Measurements from ENCODE around the gene BRS3.

BRS3 gene

DNA sequence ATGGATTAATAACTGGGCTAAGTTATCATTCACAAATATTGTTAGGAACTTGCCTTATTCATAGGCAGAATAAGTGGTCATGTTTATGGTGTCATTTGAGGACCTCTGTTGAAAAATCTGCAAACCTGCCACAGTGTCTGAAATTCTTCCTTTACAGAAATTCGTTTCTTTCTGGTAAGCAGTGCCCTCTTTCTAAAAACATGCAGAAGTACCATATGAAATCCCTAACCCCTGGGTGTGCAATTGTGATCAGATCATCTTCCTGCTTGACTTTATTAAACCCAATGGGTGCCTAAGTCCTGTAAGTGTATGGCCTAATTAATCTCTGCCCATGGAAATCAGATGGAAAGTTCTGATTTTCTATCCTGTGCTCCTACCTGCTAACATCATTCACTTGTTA is 5.3 kb downstream of the BRS3 start:
- Histone ChIP-seq H3K9ac (ENCODE audit: low read depth, low read length) (no peak overlapping the region), H3K36me3 (ENCODE audit: control insufficient read depth, insufficient read depth, low read length) (no peaks in the 10 kb centered on the region), H3K27me3 (ENCODE audit: control insufficient read depth, insufficient read depth, low read length) (no peaks in the 10 kb centered on the region), H3K4me1 (ENCODE audit: control insufficient read depth, insufficient read depth, low read length) (no peaks in the 10 kb centered on the region), H3K4me3 (ENCODE audit: low read depth, low read length) (no peak overlapping the region), H3K9me3 (ENCODE audit: control insufficient read depth, insufficient read depth, low read length) (no peaks in the 10 kb centered on the region), H3K27ac (ENCODE audit: low read depth, low read length) (no peak overlapping the region)

DNA sequence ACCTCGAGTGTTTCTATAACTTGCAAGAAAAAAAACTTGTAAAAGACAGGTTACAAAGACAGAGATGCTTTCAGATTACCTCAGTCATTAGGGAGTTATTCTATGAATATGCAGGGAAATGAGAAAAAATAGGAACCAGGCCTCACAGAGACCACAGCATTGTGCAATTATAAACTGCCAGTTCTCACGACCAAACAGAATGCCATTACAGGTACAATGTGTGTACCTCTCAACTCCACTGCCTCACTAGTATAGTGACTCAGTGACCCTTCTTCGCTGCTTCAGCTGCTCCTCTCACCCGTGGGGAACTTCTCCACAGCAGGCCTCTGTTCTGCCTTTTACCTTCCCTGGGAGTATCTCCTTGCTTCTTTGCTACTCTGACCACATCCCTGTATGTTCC is 7.3 kb downstream of the BRS3 start:
- Histone ChIP-seq H3K4me1 (ENCODE audit: control insufficient read depth, insufficient read depth, low read length) (no peaks in the 10 kb centered on the region), H3K9ac (ENCODE audit: low read depth, low read length) (no peak overlapping the region), H3K9me3 (ENCODE audit: control insufficient read depth, insufficient read depth, low read length) (no peaks in the 10 kb centered on the region), H3K27ac (ENCODE audit: low read depth, low read length) (no peak overlapping the region), H3K36me3 (ENCODE audit: control insufficient read depth, insufficient read depth, low read length) (peaks cover 7% of the 10 kb centered on the region), H3K4me3 (ENCODE audit: low read depth, low read length) (no peak overlapping the region), H3K27me3 (ENCODE audit: control insufficient read depth, insufficient read depth, low read length) (no peaks in the 10 kb centered on the region)

DNA sequence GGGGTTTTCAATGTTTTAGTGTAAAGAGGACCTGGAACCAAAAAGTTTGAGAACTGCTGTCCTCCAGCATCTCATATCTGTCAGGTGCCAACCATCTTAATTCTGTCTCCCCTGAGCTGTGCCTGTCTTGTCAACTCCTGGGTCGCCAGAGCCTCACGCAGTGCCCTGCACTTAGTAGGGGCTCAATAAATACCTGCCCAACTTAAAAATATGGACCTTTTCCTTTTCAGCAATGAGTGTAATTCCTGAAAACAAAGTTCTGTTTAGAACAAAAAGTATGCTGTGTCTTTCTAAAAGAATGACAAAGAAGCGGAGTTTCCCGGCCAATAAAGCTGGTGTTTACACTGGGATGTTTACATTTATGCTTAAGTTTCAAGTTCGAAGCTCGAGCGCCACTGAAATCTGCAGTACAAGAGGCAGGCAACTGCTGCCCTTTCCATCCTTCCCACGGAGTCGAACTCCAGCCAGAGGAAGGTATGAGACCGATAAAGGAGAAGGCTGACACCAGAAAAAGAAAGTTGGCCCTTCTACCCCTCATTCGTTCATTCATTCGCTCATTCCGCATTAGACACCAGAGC is 8.5 kb downstream of the BRS3 start:
- Histone ChIP-seq H3K9ac (ENCODE audit: low read depth, low read length) (peak overlapping the region; percentile 69), H3K36me3 (ENCODE audit: control insufficient read depth, insufficient read depth, low read length) (peaks cover 19% of the 10 kb centered on the region), H3K27me3 (ENCODE audit: control insufficient read depth, insufficient read depth, low read length) (no peaks in the 10 kb centered on the region), H3K4me3 (ENCODE audit: low read depth, low read length) (peak overlapping the region; percentile 80), H3K9me3 (ENCODE audit: control insufficient read depth, insufficient read depth, low read length) (no peaks in the 10 kb centered on the region), H3K27ac (ENCODE audit: low read depth, low read length) (peak overlapping the region; percentile 96), H3K4me1 (ENCODE audit: control insufficient read depth, insufficient read depth, low read length) (no peaks in the 10 kb centered on the region)

DNA sequence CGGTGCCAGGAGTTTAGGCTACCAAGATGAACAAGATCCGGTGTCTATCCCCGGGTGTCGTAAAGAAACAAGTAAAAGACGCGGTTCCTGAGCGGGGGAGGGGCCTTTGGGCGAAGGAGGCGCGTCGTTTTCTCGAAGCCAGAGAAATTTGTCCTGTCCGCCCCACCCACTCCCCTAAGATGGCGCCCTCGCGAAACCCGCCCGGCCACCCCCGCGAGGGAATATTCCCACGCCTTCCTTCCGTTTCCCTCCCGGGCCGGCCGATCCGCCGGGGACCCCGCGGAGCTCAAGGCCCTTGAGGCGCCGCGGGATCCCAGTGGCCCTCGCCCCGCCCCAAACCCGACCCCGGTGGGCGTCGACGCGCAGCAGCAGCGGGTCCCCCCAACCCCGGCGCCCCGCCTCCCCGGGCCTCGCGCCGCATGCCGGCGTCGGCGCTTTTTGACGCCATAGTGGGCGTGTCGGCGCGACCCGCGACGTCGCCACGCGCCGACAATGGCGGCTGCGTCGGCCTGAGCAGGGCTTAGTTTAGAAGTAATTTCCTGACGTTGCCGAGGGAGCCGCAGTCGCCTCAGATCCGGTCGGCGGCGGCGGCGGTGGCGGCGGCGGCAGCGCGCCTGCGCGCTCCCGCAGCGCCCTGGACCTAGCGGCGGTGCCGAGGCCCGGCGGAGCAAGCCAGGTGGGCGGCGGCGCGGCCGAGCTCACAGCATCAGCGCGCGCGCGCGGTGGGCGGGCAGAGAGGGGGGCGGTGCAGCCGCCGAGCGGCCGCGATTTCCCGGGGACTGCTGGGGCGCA is 9.2 kb downstream of the BRS3 start:
- H3K9me3 ChIP-seq (ENCODE audit: control insufficient read depth, insufficient read depth, low read length): no peaks in the 10 kb centered on the region
- no peaks in the 10 kb centered on the region for H3K27me3 ChIP-seq (ENCODE audit: control insufficient read depth, insufficient read depth, low read length)
- H3K4me1 ChIP-seq (ENCODE audit: control insufficient read depth, insufficient read depth, low read length): no peaks in the 10 kb centered on the region
- H3K9ac ChIP-seq (ENCODE audit: low read depth, low read length): peak overlapping the region; percentile 83
- peaks cover 25% of the 10 kb centered on the region for H3K36me3 ChIP-seq (ENCODE audit: control insufficient read depth, insufficient read depth, low read length)
- H3K4me3 ChIP-seq (ENCODE audit: low read depth, low read length): peak overlapping the region; percentile 80
- H3K27ac ChIP-seq (ENCODE audit: low read depth, low read length): peak overlapping the region; percentile 96

DNA sequence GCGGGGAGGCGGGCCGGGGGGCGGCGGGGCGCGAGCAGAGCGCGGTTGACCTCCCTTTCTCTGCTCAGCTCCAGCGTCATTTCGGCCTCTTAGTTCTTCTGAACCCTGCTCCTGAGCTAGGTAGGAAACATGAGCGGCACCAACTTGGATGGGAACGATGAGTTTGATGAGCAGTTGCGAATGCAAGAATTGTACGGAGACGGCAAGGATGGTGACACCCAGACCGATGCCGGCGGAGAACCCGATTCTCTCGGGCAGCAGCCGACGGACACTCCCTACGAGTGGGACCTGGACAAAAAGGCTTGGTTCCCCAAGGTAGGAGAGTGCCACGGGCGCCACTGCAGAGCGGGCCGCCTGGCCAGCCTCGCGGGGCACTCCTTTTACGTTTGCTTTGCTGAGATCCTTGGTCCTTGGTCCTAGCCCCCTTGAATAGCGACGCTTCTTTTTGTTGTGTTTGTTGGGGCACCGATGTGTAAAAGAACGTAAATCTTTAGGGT is 9.9 kb downstream of the BRS3 start, which contains the start of gene HTATSF1:
TSS of gene HTATSF1 (plus strand) at position 37 of the 497 bp plus-strand sequence. CDS start at position 130, 93 bp downstream.
- Histone ChIP-seq H3K27ac (ENCODE audit: low read depth, low read length) (peak within 1 kb of the TSS; percentile 96), H3K9me3 (ENCODE audit: control insufficient read depth, insufficient read depth, low read length) (no peaks in the 10 kb centered on the region), H3K4me3 (ENCODE audit: low read depth, low read length) (peak within 1 kb of the TSS; percentile 80), H3K4me1 (ENCODE audit: control insufficient read depth, insufficient read depth, low read length) (no peaks in the 10 kb centered on the region), H3K36me3 (ENCODE audit: control insufficient read depth, insufficient read depth, low read length) (peaks cover 31% of the 10 kb centered on the region), H3K27me3 (ENCODE audit: control insufficient read depth, insufficient read depth, low read length) (no peaks in the 10 kb centered on the region), H3K9ac (ENCODE audit: low read depth, low read length) (peak within 1 kb of the TSS; percentile 83)

DNA sequence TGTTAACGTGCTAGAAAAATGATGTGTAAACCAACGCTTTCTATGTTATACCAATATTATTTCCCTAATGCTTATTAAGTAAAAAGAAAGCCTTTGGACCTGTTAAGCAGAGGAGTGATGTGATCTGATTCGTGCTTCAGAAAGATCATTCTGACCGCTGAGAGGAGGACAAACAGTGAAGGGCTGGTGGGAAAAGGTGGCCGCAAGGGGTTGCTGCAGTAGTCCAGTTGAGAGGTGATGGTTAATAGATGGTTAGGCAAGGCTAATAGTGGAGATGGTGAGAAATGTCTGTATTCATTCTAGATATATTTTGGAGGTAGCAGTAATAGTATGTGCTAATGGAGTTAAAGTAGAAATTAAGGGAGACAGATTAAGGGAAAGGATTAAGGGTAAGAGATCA is 31.3 kb downstream of the BRS3 start:
- no peaks in the 10 kb centered on the region for H3K4me1 ChIP-seq (ENCODE audit: control insufficient read depth, insufficient read depth, low read length)
- no peak overlapping the region for H3K27ac ChIP-seq (ENCODE audit: low read depth, low read length)
- H3K36me3 ChIP-seq (ENCODE audit: control insufficient read depth, insufficient read depth, low read length): no peaks in the 10 kb centered on the region
- H3K9me3 ChIP-seq (ENCODE audit: control insufficient read depth, insufficient read depth, low read length): no peaks in the 10 kb centered on the region
- no peak overlapping the region for H3K9ac ChIP-seq (ENCODE audit: low read depth, low read length)
- H3K27me3 ChIP-seq (ENCODE audit: control insufficient read depth, insufficient read depth, low read length): no peaks in the 10 kb centered on the region
- no peak overlapping the region for H3K4me3 ChIP-seq (ENCODE audit: low read depth, low read length)

DNA sequence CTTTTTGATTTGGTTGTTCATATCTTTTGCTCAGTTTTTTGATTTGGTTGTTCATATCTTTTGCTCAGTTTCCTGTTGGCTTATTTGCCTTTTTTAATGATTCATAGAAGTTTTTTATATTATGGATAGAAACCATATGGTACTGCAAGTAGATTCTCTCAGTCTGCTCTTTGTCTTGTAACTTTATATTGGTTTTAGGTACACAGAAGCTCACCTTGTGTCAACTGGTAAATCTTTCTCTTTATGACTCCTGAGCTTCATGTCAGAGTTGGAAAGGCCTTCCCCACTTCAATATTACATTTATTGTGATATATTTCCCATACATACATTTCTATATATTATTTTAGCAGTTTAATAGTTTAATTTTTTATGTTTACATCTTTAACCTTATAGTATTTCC is 36.0 kb downstream of the BRS3 start:
- H3K4me1 ChIP-seq (ENCODE audit: control insufficient read depth, insufficient read depth, low read length): no peaks in the 10 kb centered on the region
- H3K27ac ChIP-seq (ENCODE audit: low read depth, low read length): no peak overlapping the region
- H3K4me3 ChIP-seq (ENCODE audit: low read depth, low read length): no peak overlapping the region
- no peaks in the 10 kb centered on the region; the same call in 1 of the 2 replicates for H3K9me3 ChIP-seq (ENCODE audit: control insufficient read depth, insufficient read depth, low read length)
- H3K9ac ChIP-seq (ENCODE audit: low read depth, low read length): no peak overlapping the region
- no peaks in the 10 kb centered on the region for H3K36me3 ChIP-seq (ENCODE audit: control insufficient read depth, insufficient read depth, low read length)
- peaks cover 4% of the 10 kb centered on the region; the same call in 1 of the 2 replicates for H3K27me3 ChIP-seq (ENCODE audit: control insufficient read depth, insufficient read depth, low read length)

DNA sequence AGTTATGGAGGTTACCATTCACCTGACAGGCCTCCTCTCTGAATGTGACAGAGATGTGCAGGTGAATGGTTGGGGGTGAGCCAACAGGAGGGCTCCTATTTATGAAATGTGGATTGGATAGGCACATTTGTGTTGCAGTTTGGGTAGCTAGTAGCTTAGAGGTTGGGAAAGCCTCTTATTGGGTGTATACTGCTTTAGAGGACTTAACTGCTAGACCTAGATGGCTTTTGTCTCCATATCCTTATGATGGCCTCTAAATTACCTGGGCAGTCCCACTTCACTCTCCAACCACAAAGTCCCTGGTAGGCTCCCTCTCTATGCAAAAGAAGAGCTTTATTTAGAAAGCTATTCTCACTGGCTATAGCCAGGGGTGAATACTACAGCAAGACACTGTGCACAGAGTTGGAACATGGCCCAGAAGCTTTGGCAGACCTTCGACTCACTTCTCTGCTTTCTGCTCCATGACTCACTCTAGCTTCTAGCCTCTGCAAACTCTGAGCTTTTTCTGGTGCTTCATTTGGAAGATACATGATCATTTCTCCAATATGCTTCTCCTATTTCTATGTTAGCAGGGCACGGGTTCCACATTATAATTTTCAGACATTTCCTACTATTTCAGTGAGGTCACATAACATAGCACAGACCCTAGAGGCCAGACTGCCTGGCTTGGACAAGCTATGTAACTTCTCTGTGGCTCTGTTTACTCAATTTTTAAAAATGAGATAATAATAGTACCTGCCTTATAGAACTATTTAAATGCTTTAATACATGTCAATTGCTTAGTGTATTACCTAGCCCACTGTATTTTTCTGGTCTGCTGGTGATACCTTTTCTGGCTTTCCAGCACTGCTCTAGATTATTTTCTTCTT is 38.2 kb downstream of the BRS3 start:
- Histone ChIP-seq H3K4me1 (ENCODE audit: control insufficient read depth, insufficient read depth, low read length) (no peaks in the 10 kb centered on the region), H3K4me3 (ENCODE audit: low read depth, low read length) (no peak overlapping the region), H3K27me3 (ENCODE audit: control insufficient read depth, insufficient read depth, low read length) (peaks cover 4% of the 10 kb centered on the region; the same call in 1 of the 2 replicates), H3K36me3 (ENCODE audit: control insufficient read depth, insufficient read depth, low read length) (no peaks in the 10 kb centered on the region), H3K27ac (ENCODE audit: low read depth, low read length) (no peak overlapping the region), H3K9ac (ENCODE audit: low read depth, low read length) (no peak overlapping the region), H3K9me3 (ENCODE audit: control insufficient read depth, insufficient read depth, low read length) (no peaks in the 10 kb centered on the region; the same call in 1 of the 2 replicates)

DNA sequence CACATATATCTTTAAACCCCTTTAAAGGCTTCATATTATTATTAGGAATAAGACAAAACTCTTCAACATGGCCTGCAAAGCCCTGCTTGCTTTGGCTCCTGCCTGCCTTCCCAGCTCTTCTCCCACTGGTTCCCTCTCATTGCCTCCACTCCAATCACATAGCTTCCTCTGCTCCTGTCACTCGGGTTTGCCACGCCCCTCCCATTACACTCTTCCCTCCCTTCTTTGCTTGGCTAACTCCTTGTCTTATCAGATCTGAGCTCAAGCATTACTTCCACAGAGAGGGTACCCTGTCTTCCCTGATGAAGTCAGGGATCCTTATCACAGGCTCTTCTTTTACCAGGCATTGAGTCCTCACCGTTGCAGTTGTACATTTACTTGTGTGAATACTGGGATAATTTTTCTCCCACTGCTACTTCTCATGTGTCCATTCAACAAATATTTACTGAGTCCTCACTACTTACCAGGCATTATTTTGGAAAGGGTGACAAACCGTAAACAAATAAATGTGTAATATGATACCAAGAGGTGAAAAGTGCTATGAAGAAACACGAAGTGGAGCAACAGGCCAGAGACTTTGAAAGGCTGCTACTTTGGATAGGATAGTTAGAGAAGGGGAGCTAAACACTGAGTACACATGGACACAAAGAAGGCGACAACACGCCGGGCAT is 41.0 kb downstream of the BRS3 start:
- Histone ChIP-seq H3K27ac (ENCODE audit: low read depth, low read length) (no peak overlapping the region), H3K9me3 (ENCODE audit: control insufficient read depth, insufficient read depth, low read length) (no peaks in the 10 kb centered on the region; the same call in 1 of the 2 replicates), H3K36me3 (ENCODE audit: control insufficient read depth, insufficient read depth, low read length) (no peaks in the 10 kb centered on the region), H3K27me3 (ENCODE audit: control insufficient read depth, insufficient read depth, low read length) (peaks cover 4% of the 10 kb centered on the region; the same call in 1 of the 2 replicates), H3K9ac (ENCODE audit: low read depth, low read length) (no peak overlapping the region), H3K4me1 (ENCODE audit: control insufficient read depth, insufficient read depth, low read length) (no peaks in the 10 kb centered on the region), H3K4me3 (ENCODE audit: low read depth, low read length) (no peak overlapping the region)

DNA sequence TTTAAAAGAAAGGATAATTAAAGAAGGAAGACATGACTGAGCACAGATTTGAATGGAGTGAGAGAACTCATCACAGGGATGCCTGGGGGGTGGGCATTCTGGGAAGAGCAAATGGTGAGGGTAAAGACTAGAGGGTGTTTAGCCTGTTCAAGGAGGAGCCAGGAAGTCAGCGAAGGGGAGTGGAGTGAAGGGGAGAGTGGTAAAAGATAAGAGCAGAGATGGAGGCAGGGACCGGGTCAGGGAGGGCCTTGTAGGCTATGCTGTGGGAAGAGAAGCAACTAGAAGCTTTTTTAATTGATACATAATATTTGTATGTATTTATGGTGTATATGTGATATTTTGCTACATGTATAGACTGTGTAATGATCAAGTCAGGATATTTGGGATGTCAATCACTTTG is 42.0 kb downstream of the BRS3 start:
- Histone ChIP-seq H3K9ac (ENCODE audit: low read depth, low read length) (no peak overlapping the region), H3K4me3 (ENCODE audit: low read depth, low read length) (no peak overlapping the region), H3K27ac (ENCODE audit: low read depth, low read length) (no peak overlapping the region), H3K9me3 (ENCODE audit: control insufficient read depth, insufficient read depth, low read length) (no peaks in the 10 kb centered on the region; the same call in 1 of the 2 replicates), H3K27me3 (ENCODE audit: control insufficient read depth, insufficient read depth, low read length) (peaks cover 4% of the 10 kb centered on the region; the same call in 1 of the 2 replicates), H3K4me1 (ENCODE audit: control insufficient read depth, insufficient read depth, low read length) (no peaks in the 10 kb centered on the region), H3K36me3 (ENCODE audit: control insufficient read depth, insufficient read depth, low read length) (no peaks in the 10 kb centered on the region)

Measured in HUES48 (cell line).